NCI-H748 treated with DMSO at 0.1 percent for 48 hours (cell line): ENCODE results near the gene STARD3.

Experiments used
- DNase-seq: peaks from one replicate; lab custom pipeline; 2025; lab: John Stamatoyannopoulos, UW

Gene STARD3

DNA sequence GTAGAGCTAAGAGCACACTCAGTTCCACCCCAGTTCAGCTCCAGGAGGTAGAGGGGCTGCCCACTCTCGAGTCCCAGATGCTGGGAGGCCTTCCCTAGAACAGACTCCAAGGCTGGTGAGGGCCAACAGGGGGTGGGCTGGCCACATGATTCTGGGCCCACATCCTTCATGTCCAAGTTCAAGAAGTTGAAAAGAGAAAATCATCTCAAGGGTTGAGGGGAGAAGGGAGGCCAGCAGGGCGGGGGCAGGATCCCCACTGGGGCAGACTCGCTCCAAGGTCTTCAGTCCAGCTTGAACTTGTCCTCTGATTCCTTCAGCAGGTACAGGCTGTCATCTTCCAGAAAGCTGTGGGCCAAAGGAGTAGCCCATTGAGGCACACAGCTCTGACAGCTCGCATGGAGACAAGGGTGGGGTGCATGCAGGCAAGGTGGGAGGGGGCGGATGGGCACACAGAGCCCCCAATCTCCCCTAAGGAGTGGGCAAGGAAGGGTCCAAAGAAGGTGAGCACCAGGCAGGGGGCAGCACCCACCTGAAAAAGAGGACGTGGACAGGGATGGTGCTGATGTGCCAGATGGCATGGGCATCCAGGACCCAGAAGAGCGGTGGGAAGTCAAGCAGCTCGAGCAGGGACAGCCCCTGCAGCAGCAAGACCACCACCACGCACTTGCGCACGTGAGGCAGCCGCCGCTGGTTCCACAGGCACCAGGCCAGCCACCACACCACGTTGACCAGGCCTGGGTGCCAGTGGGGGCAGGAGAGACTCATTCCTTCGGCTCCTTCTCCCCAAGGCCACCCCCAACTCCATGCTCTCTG, 35.8 kb downstream of the STARD3 start:
- no peak for DNase-seq

GRCh38 chr17:39673335-39674081, 36.6 kb downstream of the STARD3 start:
- DNase-seq: no peak

GRCh38 chr17:39674179-39674578, 37.2 kb downstream of the STARD3 start:
- DNase-seq: no peak

DNA sequence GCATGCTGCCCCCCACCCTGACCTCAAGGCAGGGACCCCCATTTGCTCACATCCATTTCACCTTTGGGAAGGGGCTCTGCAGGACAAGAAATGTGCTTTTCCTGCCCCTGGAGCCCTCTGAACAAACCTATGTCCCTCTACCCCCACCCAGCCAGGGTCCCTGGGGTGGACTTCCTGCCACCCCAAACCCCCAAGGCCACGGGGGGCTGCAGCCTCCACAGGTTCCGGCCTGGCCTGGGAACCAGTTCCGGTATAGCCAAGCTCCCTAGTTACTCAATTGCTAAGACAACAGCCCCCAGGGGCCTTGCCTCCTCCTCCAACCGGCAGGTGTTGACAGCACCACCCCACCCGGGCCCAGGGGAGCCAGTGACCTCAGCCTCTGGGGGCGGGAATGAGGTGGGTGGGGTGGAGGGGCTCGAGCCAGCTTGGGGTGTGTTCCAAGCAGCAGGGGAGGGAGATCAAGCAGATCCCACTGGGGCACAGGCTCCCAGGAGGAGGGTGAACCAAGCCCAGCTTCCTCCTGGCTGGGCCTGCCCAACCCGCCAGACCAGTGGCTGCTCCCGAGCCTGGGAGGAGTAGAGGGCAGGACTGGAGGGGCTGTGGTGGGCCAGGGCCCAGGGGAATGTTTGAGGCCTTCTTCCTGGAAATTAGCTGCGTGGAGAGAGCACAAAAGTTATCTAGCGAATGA, 37.9 kb downstream of the STARD3 start:
- no peak for DNase-seq

- DNase-seq: no peak
These were observed 38.6 kb downstream of the STARD3 start for GRCh38 chr17:39675390-39676082.

- DNase-seq: no peak
These were observed 39.4 kb downstream of the STARD3 start for GRCh38 chr17:39676198-39676819.

DNA sequence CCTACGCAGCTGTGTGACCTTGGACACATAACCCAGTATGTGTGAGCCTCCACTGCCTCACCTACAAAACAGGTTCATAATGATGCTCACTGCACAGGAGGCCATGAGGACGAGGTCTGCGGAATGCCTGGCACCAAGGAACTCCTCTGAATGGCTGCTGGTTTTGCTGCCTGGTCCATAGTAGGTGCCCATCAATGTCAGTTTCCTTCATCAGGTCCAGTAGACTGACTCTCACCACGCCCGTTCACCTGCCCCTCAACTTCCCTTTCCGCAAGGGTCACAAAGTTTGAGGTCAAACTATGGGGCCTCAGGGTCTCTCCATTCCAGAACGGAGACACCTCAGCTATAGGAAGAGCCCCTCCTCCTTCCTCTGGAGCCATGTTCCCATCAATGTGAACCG, 40.1 kb downstream of the STARD3 start:
- no peak for DNase-seq

DNA sequence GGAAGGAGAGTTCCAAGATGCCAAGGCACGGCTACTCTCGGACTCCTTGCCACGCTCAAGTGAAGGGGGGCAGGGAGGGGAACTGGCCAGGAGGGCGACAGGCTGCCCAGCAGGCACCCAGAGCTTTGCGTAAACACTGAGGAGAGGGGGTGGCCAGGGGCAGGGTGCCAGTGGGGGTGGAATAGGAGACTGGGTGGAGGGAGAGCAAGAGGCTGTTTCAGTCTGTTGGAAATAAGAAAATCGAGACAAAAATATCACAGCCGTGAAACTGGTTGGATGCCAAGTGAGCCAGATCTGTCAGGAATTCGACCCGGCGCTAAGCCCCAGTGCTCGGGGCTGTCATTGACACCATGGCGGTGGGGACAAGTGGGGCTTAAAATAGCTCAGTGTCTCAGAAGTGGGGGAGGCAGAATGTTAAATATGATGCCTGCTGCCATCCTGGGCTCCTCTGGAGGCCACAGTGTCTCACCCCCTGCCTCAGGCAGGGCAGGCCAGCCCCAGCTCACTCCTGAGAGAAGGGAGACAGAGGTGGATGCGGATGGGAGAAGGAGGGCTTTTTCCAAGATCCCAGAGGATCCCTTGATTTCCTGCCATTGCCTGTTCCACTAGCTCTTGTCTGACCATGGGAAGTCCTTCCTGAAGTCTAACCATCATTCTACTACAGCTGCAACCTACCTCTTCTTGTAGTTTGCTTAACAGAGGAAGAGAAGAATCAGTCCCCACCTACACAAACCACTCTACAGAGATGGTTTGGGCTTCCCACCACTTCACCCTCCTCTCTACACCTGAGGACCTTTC, 40.8 kb downstream of the STARD3 start:
- DNase-seq: no peak

DNA sequence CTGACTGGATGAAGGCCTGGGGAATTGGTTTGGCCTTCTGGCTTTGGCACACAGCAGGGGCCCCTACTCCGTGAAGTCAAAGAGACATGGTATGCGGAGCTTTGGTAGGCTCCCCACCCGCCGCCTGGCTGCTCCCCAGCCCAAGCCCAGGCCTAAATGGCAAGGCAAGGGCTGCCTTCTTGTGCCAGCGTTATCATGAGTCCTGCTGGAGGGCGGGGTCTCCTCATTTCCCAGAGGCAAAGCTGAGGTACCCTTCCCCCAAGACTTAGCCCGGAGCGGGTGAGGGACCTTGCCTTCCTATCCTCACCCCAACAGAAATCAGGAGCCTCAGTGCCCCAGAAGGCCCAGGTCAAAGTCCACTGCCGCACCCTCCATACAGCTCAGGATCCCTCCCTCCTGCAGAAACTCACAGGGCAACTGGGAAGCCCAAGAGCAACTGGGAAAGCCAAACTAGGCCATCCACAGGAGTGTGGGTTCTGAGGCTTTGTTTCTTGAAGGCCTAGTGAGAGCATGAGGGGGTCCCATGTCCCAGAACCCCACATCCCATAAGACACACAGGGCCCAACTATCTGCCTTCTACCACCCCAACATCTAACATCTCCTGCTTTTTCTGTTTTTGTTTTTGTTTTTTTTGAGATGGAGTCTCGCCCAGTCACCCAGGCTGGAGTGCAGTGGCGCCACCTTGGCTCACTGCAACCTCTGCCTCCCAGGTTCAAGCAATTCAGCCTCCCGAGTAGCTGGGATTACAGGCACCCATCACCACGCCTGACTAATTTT, 41.6 kb downstream of the STARD3 start:
- no peak for DNase-seq

DNA sequence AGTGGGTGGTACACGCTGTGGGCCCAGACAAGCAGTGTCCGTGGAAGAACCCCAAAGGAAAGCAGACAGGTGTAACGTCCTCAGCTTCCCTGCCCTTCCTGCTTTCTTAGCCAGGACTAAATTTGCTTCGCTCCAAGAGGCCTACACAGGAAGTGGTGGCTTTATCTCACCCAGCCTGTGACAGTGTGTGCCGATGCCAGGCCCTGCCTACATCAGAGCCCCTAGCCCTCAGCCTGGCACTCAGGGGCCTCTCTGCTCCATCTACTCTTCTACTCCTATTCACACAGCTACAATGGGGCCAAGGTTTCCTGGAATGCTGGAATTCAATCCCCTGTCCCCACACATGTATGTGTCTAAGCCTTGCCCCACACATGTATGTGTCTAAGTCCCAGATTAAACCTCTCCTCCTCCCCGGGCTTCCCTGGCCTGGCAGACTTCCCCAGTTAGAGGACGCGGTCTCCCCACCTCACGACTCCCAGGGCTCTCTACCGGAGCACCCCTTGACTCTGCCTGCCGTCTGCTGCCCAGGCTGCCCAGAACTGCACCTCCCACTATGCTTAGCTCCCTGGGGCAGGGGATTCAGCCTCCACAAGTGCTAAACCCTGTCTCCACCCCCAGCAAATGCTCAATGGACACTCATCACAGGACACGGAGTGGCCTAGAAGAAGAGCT, 42.7 kb downstream of the STARD3 start:
- DNase-seq: no peak

GRCh38 chr17:39683295-39683939, 46.5 kb downstream of the STARD3 start:
- no peak for DNase-seq

- no peak for DNase-seq
These were observed 47.6 kb downstream of the STARD3 start for GRCh38 chr17:39684369-39685192.

DNA sequence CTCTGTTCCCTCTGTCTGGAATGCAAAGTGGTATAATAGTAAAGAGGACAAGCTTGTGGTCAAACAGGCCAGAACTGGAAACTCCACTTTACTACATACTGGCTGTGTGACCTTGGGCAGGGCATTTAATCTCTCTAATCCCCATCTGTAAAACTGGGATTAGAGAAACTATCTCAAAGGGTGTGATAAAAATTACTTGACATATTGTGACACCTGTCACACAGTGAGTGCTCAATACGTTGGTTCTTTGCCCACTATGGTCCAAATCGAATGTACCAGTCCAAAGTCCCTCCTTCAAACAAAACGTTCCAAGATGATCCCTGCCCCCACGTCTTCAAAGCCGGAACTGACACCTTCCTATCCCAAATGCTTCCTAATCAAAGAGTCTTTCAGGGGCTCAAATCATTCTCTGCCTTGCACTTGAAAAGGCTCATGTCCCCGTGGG, 50.2 kb downstream of the STARD3 start:
- DNase-seq: no peak

DNA sequence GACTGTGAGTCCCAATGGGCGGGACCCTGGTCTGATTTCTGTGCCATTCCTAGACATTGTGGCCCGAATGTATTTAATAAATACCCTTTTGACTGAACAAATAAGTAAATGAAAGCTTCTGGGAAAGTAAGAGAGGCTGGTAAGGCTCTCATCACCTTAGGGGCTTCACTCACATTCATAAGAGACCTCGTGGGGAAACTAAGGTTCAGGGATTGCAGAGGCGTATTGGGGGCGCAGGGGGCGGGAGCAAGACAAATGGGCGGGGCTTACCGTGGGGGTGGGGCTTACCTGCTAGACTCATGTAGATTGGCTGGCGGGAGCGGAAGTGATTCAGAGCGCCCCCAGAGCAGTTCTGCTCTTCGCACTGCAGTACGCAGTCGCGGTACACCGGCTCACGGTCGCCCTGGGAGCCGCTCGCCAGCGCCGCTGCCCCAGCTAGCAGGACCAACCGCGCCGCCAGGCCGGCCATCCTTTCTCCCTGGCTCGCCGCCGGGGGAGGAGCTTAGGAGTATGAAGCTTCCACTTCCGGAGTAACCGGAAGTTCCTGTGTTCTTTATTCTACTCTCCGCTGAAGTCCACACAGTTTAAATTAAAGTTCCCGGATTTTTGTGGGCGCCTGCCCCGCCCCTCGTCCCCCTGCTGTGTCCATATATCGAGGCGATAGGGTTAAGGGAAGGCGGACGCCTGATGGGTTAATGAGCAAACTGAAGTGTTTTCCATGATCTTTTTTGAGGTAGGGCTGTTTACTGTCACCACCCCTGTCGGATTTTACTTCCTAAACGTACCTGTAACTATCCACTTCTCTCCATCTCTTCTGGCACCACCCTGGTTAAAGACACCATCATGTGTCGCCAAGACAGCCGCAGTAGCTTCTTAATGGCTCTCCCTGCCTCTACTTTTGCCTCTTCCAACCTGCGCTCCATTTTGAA, 50.9 kb downstream of the STARD3 start, which contains the start of gene PGAP3:
Gene PGAP3, minus strand, starts transcription at position 512 of the 929 bp plus-strand sequence. Its CDS starts 43 bp downstream, at position 469.
- peak; percentile 90 for DNase-seq

- no peak for DNase-seq
These were observed 51.5 kb downstream of the STARD3 start for GRCh38 chr17:39688475-39688835.

DNA sequence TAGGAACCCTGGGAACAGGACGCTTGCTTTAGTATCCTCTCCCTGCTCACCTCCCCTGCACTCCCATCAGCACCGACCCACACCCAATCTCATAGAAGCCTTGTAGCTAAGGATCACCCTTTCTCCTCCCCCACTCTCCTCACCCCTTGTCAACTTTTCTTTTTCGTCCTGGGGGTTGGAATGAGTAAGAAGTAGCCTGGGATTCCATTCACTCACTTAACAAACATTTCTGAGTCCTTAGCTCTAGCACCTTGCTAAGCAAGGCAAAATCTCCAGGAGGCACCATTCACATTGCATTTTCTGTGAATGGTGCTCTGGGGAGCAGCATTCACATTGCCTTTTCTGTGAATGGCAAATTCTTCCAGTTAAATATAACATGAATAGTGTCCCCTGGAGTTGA, 52.0 kb downstream of the STARD3 start:
- no peak for DNase-seq

GRCh38 chr17:39694593-39694992, 57.6 kb downstream of the STARD3 start:
- no peak for DNase-seq
